ENCODE measurements around the gene NDUFV3. TPM values are rescaled to one million over a fixed set of nuclear protein-coding genes. Genes with fewer than 3 reads are reported as not detected.

NDUFV3 gene
- polyA plus RNA-seq, 1 donor from 2014 or later = 22.7 TPM

- Histone ChIP-seq H3K9me3 (ENCODE audit: low read length) (no peaks in the 10 kb centered on the region), H3K36me3 (ENCODE audit: insufficient read depth, low read length) (no peaks in the 10 kb centered on the region)
These were observed 7.3 kb downstream of the NDUFV3 start for GRCh38 chr21:42900446-42900845.

GRCh38 chr21:42903817-42904216, 10.7 kb downstream of the NDUFV3 start:
- Histone ChIP-seq H3F3A (ENCODE audit: insufficient read depth, low read length, poor library complexity, severe bottlenecking) (no peaks in the 10 kb centered on the region), H3K79me2 (replicated peaks; ENCODE audit: insufficient read depth, low read length) (no peaks in the 10 kb centered on the region), H2AFZ (ENCODE audit: low read depth, low read length) (no peak overlapping the region), H3K27me3 (ENCODE audit: insufficient read depth, low read depth, low read length) (no peaks in the 10 kb centered on the region), H3K9me3 (ENCODE audit: low read length) (no peaks in the 10 kb centered on the region), H3K36me3 (ENCODE audit: insufficient read depth, low read length) (peaks cover 7% of the 10 kb centered on the region), H3K9me2 (ENCODE audit: insufficient read depth, low read length) (no peaks in the 10 kb centered on the region), H4K20me1 (ENCODE audit: insufficient read depth) (no peaks in the 10 kb centered on the region), H3K27ac (ENCODE audit: low read length) (no peak overlapping the region), H3K9ac (ENCODE audit: low read length) (no peak overlapping the region), H3K4me2 (ENCODE audit: low read length) (no peak overlapping the region), H3K4me3 (ENCODE audit: low read length) (no peak overlapping the region)
- TF ChIP-seq, protein P1, sequence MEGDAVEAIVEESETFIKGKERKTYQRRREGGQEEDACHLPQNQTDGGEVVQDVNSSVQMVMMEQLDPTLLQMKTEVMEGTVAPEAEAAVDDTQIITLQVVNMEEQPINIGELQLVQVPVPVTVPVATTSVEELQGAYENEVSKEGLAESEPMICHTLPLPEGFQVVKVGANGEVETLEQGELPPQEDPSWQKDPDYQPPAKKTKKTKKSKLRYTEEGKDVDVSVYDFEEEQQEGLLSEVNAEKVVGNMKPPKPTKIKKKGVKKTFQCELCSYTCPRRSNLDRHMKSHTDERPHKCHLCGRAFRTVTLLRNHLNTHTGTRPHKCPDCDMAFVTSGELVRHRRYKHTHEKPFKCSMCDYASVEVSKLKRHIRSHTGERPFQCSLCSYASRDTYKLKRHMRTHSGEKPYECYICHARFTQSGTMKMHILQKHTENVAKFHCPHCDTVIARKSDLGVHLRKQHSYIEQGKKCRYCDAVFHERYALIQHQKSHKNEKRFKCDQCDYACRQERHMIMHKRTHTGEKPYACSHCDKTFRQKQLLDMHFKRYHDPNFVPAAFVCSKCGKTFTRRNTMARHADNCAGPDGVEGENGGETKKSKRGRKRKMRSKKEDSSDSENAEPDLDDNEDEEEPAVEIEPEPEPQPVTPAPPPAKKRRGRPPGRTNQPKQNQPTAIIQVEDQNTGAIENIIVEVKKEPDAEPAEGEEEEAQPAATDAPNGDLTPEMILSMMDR (IDR thresholded peaks at IDR 0.05; ENCODE audit: poor library complexity, severe bottlenecking) = no peak
- no peak for TF ChIP-seq TAF1 (IDR thresholded peaks at IDR 0.05; ENCODE audit: low read depth)
- no peak for TF ChIP-seq EP300 (conservative IDR thresholded peaks at IDR 0.05; ENCODE audit: poor library complexity, severe bottlenecking)
- TF ChIP-seq SMC3 (conservative IDR thresholded peaks at IDR 0.05; ENCODE audit: poor library complexity) = no peak
- no peak for TF ChIP-seq MXI1 (conservative IDR thresholded peaks at IDR 0.05; ENCODE audit: poor library complexity, severe bottlenecking)
- no peak for TF ChIP-seq RAD21 (conservative IDR thresholded peaks at IDR 0.05)
- no peak for TF ChIP-seq REST (IDR thresholded peaks at IDR 0.05; ENCODE audit: borderline replicate concordance)
- no peak for TF ChIP-seq EZH2 (IDR thresholded peaks at IDR 0.05; ENCODE audit: borderline replicate concordance, insufficient read depth, low read length, poor library complexity, severe bottlenecking)

More at GRCh38 chr21:42900446-42900845, 7.3 kb downstream of the NDUFV3 start:
- Histone ChIP-seq H3K27me3 (ENCODE audit: insufficient read depth, low read depth, low read length) (no peaks in the 10 kb centered on the region), H3F3A (ENCODE audit: insufficient read depth, low read length, poor library complexity, severe bottlenecking) (no peaks in the 10 kb centered on the region), H3K9ac (ENCODE audit: low read length) (no peak overlapping the region), H3K4me3 (ENCODE audit: low read length) (no peak overlapping the region), H3K9me2 (ENCODE audit: insufficient read depth, low read length) (no peaks in the 10 kb centered on the region), H3K79me2 (replicated peaks; ENCODE audit: insufficient read depth, low read length) (no peaks in the 10 kb centered on the region), H3K27ac (ENCODE audit: low read length) (no peak overlapping the region), H4K20me1 (ENCODE audit: insufficient read depth) (no peaks in the 10 kb centered on the region), H2AFZ (ENCODE audit: low read depth, low read length) (no peak overlapping the region), H3K4me2 (ENCODE audit: low read length) (no peak overlapping the region)
- TF ChIP-seq TAF1 (IDR thresholded peaks at IDR 0.05; ENCODE audit: low read depth) (no peak), SMC3 (conservative IDR thresholded peaks at IDR 0.05; ENCODE audit: poor library complexity) (no peak), EZH2 (IDR thresholded peaks at IDR 0.05; ENCODE audit: borderline replicate concordance, insufficient read depth, low read length, poor library complexity, severe bottlenecking) (no peak), REST (IDR thresholded peaks at IDR 0.05; ENCODE audit: borderline replicate concordance) (no peak), POLR2AphosphoS5 (IDR thresholded peaks at IDR 0.05) (no peak), MXI1 (conservative IDR thresholded peaks at IDR 0.05; ENCODE audit: poor library complexity, severe bottlenecking) (no peak), EP300 (conservative IDR thresholded peaks at IDR 0.05; ENCODE audit: poor library complexity, severe bottlenecking) (no peak), RAD21 (conservative IDR thresholded peaks at IDR 0.05) (no peak)
- TF ChIP-seq, protein P1 (IDR thresholded peaks at IDR 0.05; ENCODE audit: poor library complexity, severe bottlenecking) = no peak

All from neural cell (in vitro differentiated cells).